Activated CD4-positive, alpha-beta memory T cell treated with anti-CD3 and anti-CD28 coated beads for 36 hours (primary cell): ENCODE measurements around the gene FAM186B. TPM values are rescaled to one million over a fixed set of nuclear protein-coding genes. Genes with fewer than 3 reads are reported as not detected.

Source experiments
- CTCF ChIA-PET: fragments of 350-600 bp; sonication (Branson Sonifier 250); formaldehyde crosslinking; loops from one replicate; lab custom pipeline; 2021; ENCODE audit warnings: antibody characterized with exemption, inconsistent platforms; lab: Charles Lee
- POLR2A ChIA-PET: fragments of 350-600 bp; sonication (Branson Sonifier 250); formaldehyde crosslinking; loops from one replicate; lab custom pipeline; 2021; ENCODE audit warnings: antibody characterized with exemption; lab: Charles Lee
- DNase-seq: peaks from one replicate; pipeline ENCODE4 v3.0.0-alpha.2; 2020
- H3K27ac Mint-ChIP-seq: one replicate; pipeline ENCODE4 v1.8.0; 2021; ENCODE audit warnings: mixed read lengths
- H3K27me3 Mint-ChIP-seq: one replicate; pipeline ENCODE4 v1.8.0; 2021; ENCODE audit warnings: mixed read lengths
- H3K36me3 Mint-ChIP-seq: one replicate; pipeline ENCODE4 v1.8.0; 2021; ENCODE audit warnings: mixed read lengths
- H3K4me1 Mint-ChIP-seq: one replicate; pipeline ENCODE4 v1.8.0; 2021; ENCODE audit warnings: low read depth, mixed read lengths
- H3K4me3 Mint-ChIP-seq: one replicate; pipeline ENCODE4 v1.8.0; 2021; ENCODE audit warnings: mild to moderate bottlenecking, mixed read lengths
- H3K9me3 Mint-ChIP-seq: one replicate; pipeline ENCODE4 v1.8.0; 2021; ENCODE audit warnings: mixed read lengths
- intact Hi-C: fragments of 100-400 bp; cut with micrococcal nuclease; formaldehyde crosslinking; loops from one replicate; pipeline ENCODE4 v1.15.1; 2023
- total RNA-seq, 2 experiments: library from RNA; stranded (reverse); gene quantifications; one replicate each; pipeline ENCODE4 v1.2.3, GENCODE V29; 2021

The FAM186B gene
- total RNA-seq, 2 experiments from 2014 or later: not detected

GRCh38 chr12:49580572-49581535 is 24.6 kb downstream of the FAM186B start:
- peaks cover 5% of the 10 kb centered on the region for H3K36me3 Mint-ChIP-seq
- no peaks in the 10 kb centered on the region for H3K9me3 Mint-ChIP-seq
- no peaks in the 10 kb centered on the region for H3K27me3 Mint-ChIP-seq
- peak overlapping the region; percentile 8 for H3K27ac Mint-ChIP-seq
- ChIA-PET POLR2A (interaction anchor here (0.9 to 1.2 kb wide), 2 partner anchors 10 to 83 kb away, joined by 3 read pairs; no protein-coding TSS in a partner anchor), CTCF (interaction anchor here (0.5 to 4.2 kb wide), 34 partner anchors 8 to 364 kb away, joined by 3 to 25 read pairs (median 3); partner anchors contain the start of genes KCNH3, PRPF40B and TMBIM6)
- DNase-seq: peak; percentile 65
- intact Hi-C loops: loop anchor here (5.0 kb wide), 1 partner anchor 41 kb away; the partner anchor contains the start of gene PRPF40B
- peaks cover 18% of the 10 kb centered on the region for H3K4me1 Mint-ChIP-seq
- no peak overlapping the region for H3K4me3 Mint-ChIP-seq

DNA sequence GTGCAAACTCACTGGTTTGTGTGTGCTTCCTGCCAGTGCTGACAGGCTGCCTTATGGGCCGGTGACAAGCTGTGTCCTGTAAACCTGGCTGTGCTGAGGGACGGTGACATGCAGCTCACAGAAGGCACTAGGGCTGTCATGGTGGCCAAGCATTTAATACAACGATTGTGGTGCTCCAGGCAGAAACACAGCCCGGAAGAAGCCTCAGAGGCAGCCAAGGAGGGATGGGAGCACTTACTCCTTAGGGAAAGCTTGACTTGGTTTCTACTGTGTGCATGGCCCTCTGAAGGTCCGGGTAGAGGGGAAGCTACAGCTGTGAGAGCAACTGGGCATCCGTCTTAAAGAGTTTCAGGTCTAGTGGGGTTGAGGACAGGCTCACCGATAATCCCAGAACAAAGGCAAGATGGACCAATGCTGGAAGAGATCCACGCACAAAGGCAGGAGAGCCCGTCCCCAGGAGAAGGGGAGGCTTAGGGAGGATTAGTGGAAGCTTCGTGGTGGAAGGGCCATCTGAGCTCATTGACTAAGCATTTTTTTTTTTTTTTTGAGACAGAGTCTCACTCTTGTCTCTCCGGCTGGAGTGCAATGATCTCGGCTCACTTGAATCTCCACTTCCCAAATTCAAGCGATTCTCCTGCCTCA is 26.8 kb downstream of the FAM186B start:
- CTCF ChIA-PET: interaction anchor here (0.6 to 0.8 kb wide), 3 partner anchors 211 to 222 kb away, joined by 3 read pairs; partner anchors contain the start of gene SPATS2
- Mint-ChIP-seq H3K27ac (no peak overlapping the region), H3K36me3 (peaks cover 7% of the 10 kb centered on the region), H3K4me3 (no peak overlapping the region), H3K9me3 (no peaks in the 10 kb centered on the region), H3K27me3 (no peaks in the 10 kb centered on the region), H3K4me1 (peaks cover 18% of the 10 kb centered on the region)
- no peak for DNase-seq
- POLR2A ChIA-PET: interaction anchor here (0.6 to 0.7 kb wide), 2 partner anchors 57 to 390 kb away, joined by 3 to 4 read pairs; partner anchors contain the start of gene TUBA1A
- intact Hi-C loops: no loop called here

- intact Hi-C loops: no loop called here
- peaks cover 18% of the 10 kb centered on the region for H3K4me1 Mint-ChIP-seq
- H3K27ac Mint-ChIP-seq: no peak overlapping the region
- CTCF ChIA-PET: interaction anchor here (0.5 to 1.1 kb wide), 4 partner anchors 211 to 1038 kb away, joined by 3 to 4 read pairs (median 3); partner anchors contain the start of gene SPATS2
- no peak overlapping the region for H3K4me3 Mint-ChIP-seq
- H3K36me3 Mint-ChIP-seq: peaks cover 9% of the 10 kb centered on the region
- no peaks in the 10 kb centered on the region for H3K27me3 Mint-ChIP-seq
- no peaks in the 10 kb centered on the region for H3K9me3 Mint-ChIP-seq
- POLR2A ChIA-PET: no interaction called here
- no peak for DNase-seq
These were observed 27.7 kb downstream of the FAM186B start for GRCh38 chr12:49577589-49578315.

GRCh38 chr12:49568442-49569162 is 36.8 kb downstream of the FAM186B start:
- H3K4me1 Mint-ChIP-seq: peaks cover 47% of the 10 kb centered on the region
- peak overlapping the region; percentile 96 for H3K27ac Mint-ChIP-seq
- no peaks in the 10 kb centered on the region for H3K27me3 Mint-ChIP-seq
- ChIA-PET CTCF (interaction anchor here (0.6 to 1.4 kb wide), 5 partner anchors 12 to 56 kb away, joined by 3 to 6 read pairs (median 3); partner anchors contain the start of gene PRPF40B), POLR2A (interaction anchor here (2.5 kb wide), 1 partner anchor 202 kb away, joined by 5 read pairs; the partner anchor contains the start of gene SPATS2)
- DNase-seq: no peak
- peak overlapping the region; percentile 98 for H3K4me3 Mint-ChIP-seq
- H3K9me3 Mint-ChIP-seq: no peaks in the 10 kb centered on the region
- peaks cover 10% of the 10 kb centered on the region for H3K36me3 Mint-ChIP-seq
- intact Hi-C loops: loop anchor here (1.0 to 2.0 kb wide), 3 partner anchors 54 to 202 kb away; partner anchors contain the start of genes SPATS2 and TMBIM6

DNA sequence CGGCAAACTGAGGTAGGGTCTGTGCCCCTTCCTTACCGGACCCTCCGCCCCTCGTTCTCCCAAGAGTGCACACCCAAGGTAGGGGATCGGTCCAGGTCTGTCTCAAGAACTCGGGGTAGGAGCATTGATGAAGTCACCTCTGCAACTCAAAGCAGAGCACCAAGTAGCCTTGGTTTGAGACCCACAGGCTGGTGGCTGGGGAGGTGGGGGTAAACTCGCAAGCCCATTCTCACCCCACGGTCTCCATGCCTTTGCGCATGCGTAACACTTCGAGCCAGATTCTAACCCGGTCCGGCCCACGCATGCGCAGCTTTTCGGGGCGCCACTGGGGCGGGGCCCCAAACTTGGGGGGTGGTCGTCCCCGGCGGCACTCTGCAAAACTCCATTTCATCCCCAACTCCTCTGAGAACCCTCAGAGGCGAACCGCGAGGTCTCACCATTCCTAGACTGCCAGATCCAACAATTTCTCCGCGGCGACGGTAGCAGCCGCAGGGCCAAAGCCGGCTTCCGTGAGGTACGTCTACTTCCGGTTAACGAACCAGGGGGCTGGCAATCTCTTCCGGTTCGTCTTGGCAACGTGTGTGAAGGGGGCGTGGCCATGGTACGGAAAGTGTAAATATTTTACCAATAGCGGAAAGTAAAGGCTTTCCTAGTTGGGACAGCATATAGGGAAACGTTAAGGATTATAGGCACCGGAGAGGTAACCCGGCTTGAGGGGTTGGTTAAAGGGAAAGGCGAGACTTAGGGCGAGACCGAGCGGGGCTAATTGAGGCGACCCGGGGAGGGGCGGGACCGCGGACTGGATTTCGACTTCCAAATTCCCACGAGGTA is 37.6 kb downstream of the FAM186B start, which contains the start of gene MCRS1:
MCRS1 (minus strand) TSS at position 532 of the 831 bp plus-strand sequence. CDS start 1,411 bp downstream, outside the sequence.
- DNase-seq: peak; percentile 90
- CTCF ChIA-PET: interaction anchor here (0.6 to 1.5 kb wide), 11 partner anchors 13 to 220 kb away, joined by 3 to 7 read pairs (median 4); partner anchors contain the start of gene PRPF40B
- peaks cover 11% of the 10 kb centered on the region for H3K36me3 Mint-ChIP-seq
- intact Hi-C loops: loop anchor here (1.0 to 2.0 kb wide), 3 partner anchors 54 to 201 kb away; partner anchors contain the start of genes SPATS2 and TMBIM6
- no peaks in the 10 kb centered on the region for H3K9me3 Mint-ChIP-seq
- POLR2A ChIA-PET: interaction anchor here (0.5 to 2.5 kb wide), 5 partner anchors 15 to 315 kb away, joined by 3 to 7 read pairs (median 4); partner anchors contain the start of genes FMNL3 and SPATS2
- H3K4me3 Mint-ChIP-seq: peak within 1 kb of the TSS; percentile 98
- H3K4me1 Mint-ChIP-seq: peaks cover 47% of the 10 kb centered on the region
- no peaks in the 10 kb centered on the region for H3K27me3 Mint-ChIP-seq
- peak within 1 kb of the TSS; percentile 96 for H3K27ac Mint-ChIP-seq

GRCh38 chr12:49567302-49567610 is 38.2 kb downstream of the FAM186B start:
- no peak for DNase-seq
- intact Hi-C loops: no loop called here
- CTCF ChIA-PET: interaction anchor here (0.7 to 1.5 kb wide), 7 partner anchors 13 to 219 kb away, joined by 3 to 7 read pairs (median 4); partner anchors contain the start of gene PRPF40B
- peak overlapping the region; percentile 96 for H3K27ac Mint-ChIP-seq
- H3K27me3 Mint-ChIP-seq: no peaks in the 10 kb centered on the region
- H3K36me3 Mint-ChIP-seq: peaks cover 15% of the 10 kb centered on the region
- no peaks in the 10 kb centered on the region for H3K9me3 Mint-ChIP-seq
- POLR2A ChIA-PET: interaction anchor here (0.5 to 2.5 kb wide), 6 partner anchors 14 to 427 kb away, joined by 3 to 7 read pairs (median 4); partner anchors contain the start of genes FMNL3 and SPATS2
- H3K4me1 Mint-ChIP-seq: peaks cover 47% of the 10 kb centered on the region
- peak overlapping the region; percentile 98 for H3K4me3 Mint-ChIP-seq

DNA sequence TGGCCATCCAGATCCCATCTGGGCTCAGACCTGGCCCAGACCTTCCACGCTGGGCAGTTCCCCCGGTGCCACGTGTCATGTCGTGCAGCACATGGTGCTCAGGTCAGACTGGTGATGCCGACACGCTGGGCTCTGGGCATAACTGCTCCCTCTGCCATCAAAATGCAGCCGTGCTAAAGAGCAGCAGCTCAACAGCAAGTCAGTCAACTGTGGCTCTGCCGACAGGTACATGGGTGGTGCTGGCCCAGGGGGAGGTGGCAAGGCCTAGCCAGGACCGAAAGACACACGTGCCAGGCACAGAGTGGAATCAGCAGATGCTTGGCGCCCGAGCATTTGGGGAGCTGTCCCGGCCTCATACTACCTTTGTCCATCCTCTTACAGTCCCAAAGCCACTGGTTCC is 39.1 kb downstream of the FAM186B start:
- H3K4me3 Mint-ChIP-seq: no peak overlapping the region
- H3K27ac Mint-ChIP-seq: no peak overlapping the region
- peaks cover 18% of the 10 kb centered on the region for H3K36me3 Mint-ChIP-seq
- intact Hi-C loops: no loop called here
- POLR2A ChIA-PET: interaction anchor here (1.7 kb wide), 1 partner anchor 13 kb away, joined by 7 read pairs; no protein-coding TSS in a partner anchor
- no peaks in the 10 kb centered on the region for H3K9me3 Mint-ChIP-seq
- CTCF ChIA-PET: interaction anchor here (0.5 to 1.1 kb wide), 2 partner anchors 19 to 56 kb away, joined by 3 read pairs; no protein-coding TSS in a partner anchor
- no peaks in the 10 kb centered on the region for H3K27me3 Mint-ChIP-seq
- H3K4me1 Mint-ChIP-seq: peaks cover 46% of the 10 kb centered on the region
- DNase-seq: no peak

GRCh38 chr12:49565406-49566265 is 39.8 kb downstream of the FAM186B start:
- ChIA-PET CTCF (interaction anchor here (0.5 to 1.6 kb wide), 4 partner anchors 14 to 207 kb away, joined by 3 to 5 read pairs (median 4); partner anchors contain the start of gene PRPF40B), POLR2A (no interaction called here)
- Mint-ChIP-seq H3K4me3 (no peak overlapping the region), H3K36me3 (peaks cover 22% of the 10 kb centered on the region), H3K4me1 (peaks cover 47% of the 10 kb centered on the region), H3K9me3 (no peaks in the 10 kb centered on the region), H3K27me3 (no peaks in the 10 kb centered on the region), H3K27ac (no peak overlapping the region)
- intact Hi-C loops: no loop called here
- no peak for DNase-seq
